H1 (cell line): Measurements from ENCODE around the gene PGP. TPM values are rescaled to one million over a fixed set of nuclear protein-coding genes. Genes with fewer than 3 reads are reported as not detected.

Experiments
- CTCF ChIA-PET: fragments of 300-600 bp; sonication (Branson Sonifier 250); formaldehyde crosslinking; loops from one replicate; lab custom pipeline; 2021; ENCODE audit not compliant: partially characterized antibody; lab: Charles Lee
- POLR2A ChIA-PET: fragments of 300-600 bp; sonication (Branson Sonifier 250); formaldehyde crosslinking; loops from one replicate; lab custom pipeline; 2021; ENCODE audit warnings: inconsistent platforms; ENCODE audit not compliant: partially characterized antibody; lab: Charles Lee
- DNase-seq, 2 experiments: peaks; one replicate each; pipeline versions ENCODE4 v3.0.0 to v3.0.0-alpha.2; 2010 to 2022; ENCODE audit warnings: low spot score in 2 of 2, low read depth in 1 of 2, mixed read lengths in 1 of 2
- FAIRE-seq: peaks from 2 replicates; lab custom pipeline; 2011; peaks lifted over from hg19 to GRCh38; lab: Jason Lieb, UNC
- H2AFZ ChIP-seq: 2 replicates; pipeline ENCODE4 v1.8.1; 2012; ENCODE audit warnings: low read length, inconsistent platforms
- H2AK5ac ChIP-seq: 2 replicates; pipeline ENCODE4 v1.6.1; 2013; ENCODE audit warnings: low read depth, low read length
- H2BK120ac ChIP-seq: replicated peaks from 2 replicates; pipeline ENCODE3; 2013; ENCODE audit warnings: low read depth, low read length, inconsistent platforms
- H2BK12ac ChIP-seq: 2 replicates; pipeline ENCODE4 v1.6.1; 2013; ENCODE audit warnings: low read depth, low read length
- H2BK15ac ChIP-seq: 2 replicates; pipeline ENCODE4 v1.6.1; 2013; ENCODE audit warnings: low read length
- H2BK20ac ChIP-seq: 2 replicates; pipeline ENCODE4 v1.6.1; 2013; ENCODE audit warnings: low read length
- H2BK5ac ChIP-seq: 2 replicates; pipeline ENCODE4 v1.6.1; 2013; ENCODE audit warnings: low read depth, low read length
- H3K14ac ChIP-seq: 2 replicates; pipeline ENCODE4 v1.6.1; 2013; ENCODE audit warnings: inconsistent platforms; ENCODE audit not compliant: insufficient read length
- H3K18ac ChIP-seq: 2 replicates; pipeline ENCODE4 v1.6.1; 2013; ENCODE audit warnings: low read length; ENCODE audit errors: extremely low read depth
- H3K23ac ChIP-seq: 2 replicates; pipeline ENCODE4 v1.6.1; 2013; ENCODE audit warnings: inconsistent platforms; ENCODE audit not compliant: insufficient read length
- H3K23me2 ChIP-seq: 2 replicates; pipeline ENCODE4 v1.6.1; 2013; ENCODE audit warnings: low read depth, low read length
- H3K27ac ChIP-seq: 2 replicates; pipeline ENCODE4 v1.6.1; 2011; ENCODE audit warnings: low read depth, low read length, inconsistent platforms
- H3K27me3 ChIP-seq, 4 experiments: replicated peaks in 1 of 4; 1 replicate in 1 of 4; 2 replicates in 3 of 4; pipeline versions ENCODE4 v1.6.1 to v1.8.1; 2011 to 2013; ENCODE audit warnings: low read length in 3 of 4, mild to moderate bottlenecking in 3 of 4, inconsistent platforms in 2 of 4, mixed read lengths in 2 of 4, moderate library complexity in 1 of 4; ENCODE audit not compliant: control insufficient read depth in 3 of 4, insufficient read depth in 3 of 4; ENCODE audit errors: extremely low read depth in 1 of 4
- H3K36me3 ChIP-seq, 4 experiments: 2 replicates each; pipeline versions ENCODE4 v1.6.1 to v1.8.1; 2011 to 2013; ENCODE audit warnings: mild to moderate bottlenecking in 4 of 4, low read length in 3 of 4, moderate library complexity in 2 of 4, control low read depth in 1 of 4, inconsistent platforms in 1 of 4; ENCODE audit not compliant: insufficient read depth in 4 of 4, control insufficient read depth in 2 of 4
- H3K4ac ChIP-seq: replicated peaks from 2 replicates; pipeline ENCODE3; 2013; ENCODE audit warnings: low read length, low read depth, mixed read lengths, inconsistent platforms; ENCODE audit not compliant: insufficient read length
- H3K4me1 ChIP-seq, 4 experiments: replicated peaks in 1 of 4; 1 replicate in 1 of 4; 2 replicates in 3 of 4; pipeline versions ENCODE4 v1.6.1 to v1.8.1; 2011 to 2013; ENCODE audit warnings: low read length in 3 of 4, inconsistent platforms in 2 of 4, mixed read lengths in 1 of 4; ENCODE audit not compliant: insufficient read depth in 4 of 4, control insufficient read depth in 3 of 4
- H3K4me2 ChIP-seq, 2 experiments: 2 replicates each; pipeline versions ENCODE4 v1.6.1 to v1.8.1; 2011 to 2013; ENCODE audit warnings: low read depth in 2 of 2, low read length in 2 of 2, control low read depth in 1 of 2, inconsistent platforms in 1 of 2, mild to moderate bottlenecking in 1 of 2; ENCODE audit not compliant: insufficient read depth in 1 of 2
- H3K4me3 ChIP-seq, 4 experiments: fragments of 200-600, 300-600 bp in 1 of 4; sonication (generic), shearing (Covaris generic), sonication (Bioruptor Twin) in 1 of 4; 2 replicates each; pipeline versions ENCODE4 v1.5.1 to v1.8.1; 2011 to 2016; ENCODE audit warnings: low read length in 4 of 4, low read depth in 3 of 4, control low read depth in 2 of 4, inconsistent platforms in 2 of 4, mild to moderate bottlenecking in 2 of 4, mixed read lengths in 1 of 4, moderate library complexity in 1 of 4; ENCODE audit not compliant: insufficient read depth in 2 of 4; ENCODE audit errors: extremely low read depth in 1 of 4
- H3K56ac ChIP-seq: replicated peaks from 2 replicates; pipeline ENCODE3; 2013; ENCODE audit warnings: low read depth, mild to moderate bottlenecking, mixed read lengths, low read length, inconsistent platforms; ENCODE audit not compliant: insufficient read length
- H3K79me1 ChIP-seq: 2 replicates; pipeline ENCODE4 v1.6.1; 2013; ENCODE audit warnings: low read depth, low read length, control low read depth
- H3K79me2 ChIP-seq, 2 experiments: 2 replicates each; pipeline versions ENCODE4 v1.6.1 to v1.8.1; 2012 to 2013; ENCODE audit warnings: low read length in 2 of 2, mild to moderate bottlenecking in 2 of 2, inconsistent platforms in 1 of 2; ENCODE audit not compliant: insufficient read depth in 2 of 2, control insufficient read depth in 1 of 2
- H3K9ac ChIP-seq, 4 experiments: replicated peaks in 1 of 4; 1 replicate in 1 of 4; 2 replicates in 3 of 4; pipeline versions ENCODE4 v1.6.1 to v1.8.1; 2011 to 2013; ENCODE audit warnings: low read depth in 3 of 4, low read length in 3 of 4, control low read depth in 2 of 4, mild to moderate bottlenecking in 2 of 4, moderate library complexity in 2 of 4, inconsistent platforms in 1 of 4; ENCODE audit errors: extremely low read depth in 1 of 4
- H3K9me3 ChIP-seq, 2 experiments: 2 replicates each; pipeline versions ENCODE4 v1.6.1 to v1.8.1; 2012 to 2013; ENCODE audit warnings: mild to moderate bottlenecking in 2 of 2, moderate library complexity in 2 of 2, control low read depth in 1 of 2, inconsistent platforms in 1 of 2, low read depth in 1 of 2, low read length in 1 of 2, mixed read lengths in 1 of 2; ENCODE audit not compliant: insufficient read depth in 2 of 2
- H4K20me1 ChIP-seq, 2 experiments: replicated peaks in 1 of 2; 2 replicates each; pipeline versions ENCODE3 to v1.8.1; 2011 to 2013; ENCODE audit warnings: inconsistent platforms in 2 of 2, low read length in 2 of 2, mild to moderate bottlenecking in 1 of 2; ENCODE audit not compliant: insufficient read depth in 2 of 2, control insufficient read depth in 1 of 2
- H4K5ac ChIP-seq: 2 replicates; pipeline ENCODE4 v1.6.1; 2013; ENCODE audit warnings: low read length, low read depth, mixed read lengths, inconsistent platforms; ENCODE audit not compliant: insufficient read length
- H4K8ac ChIP-seq: 2 replicates; pipeline ENCODE4 v1.8.0; 2013; ENCODE audit warnings: mild to moderate bottlenecking, moderate library complexity, low read length, inconsistent platforms; ENCODE audit not compliant: insufficient read depth; ENCODE audit errors: extremely low read depth
- H4K91ac ChIP-seq: replicated peaks from 2 replicates; pipeline ENCODE3; 2013; ENCODE audit warnings: low read length, mixed read lengths, inconsistent platforms; ENCODE audit not compliant: insufficient read length
- CBX5 ChIP-seq: fragments of 300-800, 300-1000 bp; sonication (generic); IDR thresholded peaks from 2 replicates; pipeline ENCODE4 v1.7.1; 2016; ENCODE audit warnings: antibody characterized with exemption, low read length, low read depth
- FOSL1 ChIP-seq: IDR thresholded peaks from 2 replicates; pipeline ENCODE4 v1.6.1; 2011; ENCODE audit warnings: mild to moderate bottlenecking, low read depth, low read length, moderate library complexity; ENCODE audit not compliant: insufficient read depth
- GABPA ChIP-seq: IDR thresholded peaks from 2 replicates; pipeline ENCODE4 v1.6.1; 2011; ENCODE audit warnings: mild to moderate bottlenecking, low read length, moderate library complexity, borderline replicate concordance; ENCODE audit not compliant: insufficient read depth
- KDM4A ChIP-seq: IDR thresholded peaks from one replicate; pipeline ENCODE4 v1.7.1; 2012; ENCODE audit warnings: low read depth, mild to moderate bottlenecking, moderate library complexity, low read length, inconsistent platforms; ENCODE audit not compliant: severe bottlenecking
- KDM5A ChIP-seq: fragments of 200-600 bp; IDR thresholded peaks from 2 replicates; pipeline ENCODE4 v1.7.1; 2012; ENCODE audit warnings: mild to moderate bottlenecking, low read length, inconsistent platforms, mixed read lengths
- SIX5 ChIP-seq: IDR thresholded peaks from 2 replicates; pipeline ENCODE4 v1.6.1; 2011; ENCODE audit warnings: mild to moderate bottlenecking, low read depth, low read length
- SP2 ChIP-seq: IDR thresholded peaks from 2 replicates; pipeline ENCODE4 v1.6.1; 2012; ENCODE audit warnings: mild to moderate bottlenecking, low read length, inconsistent platforms
- TCF12 ChIP-seq: IDR thresholded peaks from 2 replicates; pipeline ENCODE4 v1.6.1; 2011; ENCODE audit warnings: low read depth, mild to moderate bottlenecking, low read length
- WGBS, 2 experiments: shearing (Covaris generic) in 1 of 2; methylation state at CpG; one replicate each; pipeline versions ENCODE4 v1.1.6 to v1.1.7; 2013 to 2015; ENCODE audit warnings: low lambda C conversion rate in 2 of 2, mixed read lengths in 2 of 2, inconsistent platforms in 1 of 2, low coverage in 1 of 2, missing lambda C conversion rate in 1 of 2; ENCODE audit not compliant: insufficient replicate concordance in 2 of 2, insufficient coverage in 1 of 2, insufficient read length in 1 of 2; ENCODE audit errors: extremely low coverage in 1 of 2, missing lambda C conversion rate in 1 of 2; 5-methylcytosine and 5-hydroxymethylcytosine counted together
- polyA plus RNA-seq, 7 experiments: library from polyadenylated mRNA; depleted of rRNA in 3 of 7; stranded (reverse) in 5 of 7; unstranded in 2 of 7; fragments of >200 nt in 5 of 7; fragments of 200-250 nt in 2 of 7; gene quantifications; 1 replicate in 5 of 7; 2 replicates in 1 of 7; 4 replicates in 1 of 7; pipeline versions ENCODE4 v1.2.1 to v1.2.3, GENCODE V29; 2011 to 2013; ENCODE audit warnings: missing spikeins in 2 of 7, mixed read lengths in 2 of 7
- total RNA-seq: library from RNA; stranded (reverse); fragmentation: NEBNext Ultra II Directional; extraction: Animal tissue kit (Norgen Biotek cat#: 25700); gene quantifications from 2 replicates; pipeline ENCODE4 v1.2.1, GENCODE V29; 2021

The PGP gene
- total and polyA plus RNA-seq, 2 of the 8 experiments (the other 6 are each of a cell fraction or from before 2014, with no cell fraction given): 30.9 to 55.9 TPM

DNA sequence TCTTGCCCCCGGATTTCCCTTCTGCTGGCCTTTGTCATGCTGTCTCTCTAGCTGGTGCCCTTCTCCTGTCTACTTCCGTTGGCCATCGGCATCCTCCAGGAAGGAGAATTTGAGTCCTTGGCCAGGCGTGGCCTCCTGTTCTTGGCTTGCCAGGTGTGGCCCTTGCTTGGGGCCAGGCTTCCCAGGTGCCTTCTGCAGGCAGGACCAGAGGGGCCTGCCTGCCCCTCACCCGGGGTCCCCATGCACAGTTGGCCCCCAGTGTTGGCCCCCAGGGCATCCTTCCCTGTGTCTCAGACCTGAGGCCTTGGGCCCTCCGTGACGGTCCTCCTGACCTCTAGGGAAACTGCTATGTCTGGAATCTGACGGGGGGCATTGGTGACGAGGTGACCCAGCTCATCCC lies 6.8 kb downstream of the PGP start:
- TF ChIP-seq SP2 (no peak), KDM5A (no peak), SIX5 (no peak), TCF12 (no peak), GABPA (no peak), FOSL1 (no peak), KDM4A (no peak), CBX5 (no peak)
- no peak overlapping the region for H2BK15ac ChIP-seq
- CTCF ChIA-PET: interaction anchor here (2.3 kb wide), 1 partner anchor 9 kb away, joined by 6 read pairs; no protein-coding TSS in a partner anchor
- FAIRE-seq (no peak), DNase-seq (no peak)
- no peak overlapping the region for H3K4ac ChIP-seq
- H2BK5ac ChIP-seq: no peak overlapping the region
- H3K4me2 ChIP-seq: no peak overlapping the region
- peaks cover 0 to 10% of the 10 kb centered on the region in 2 experiments; a peak in 1 of 4 replicates for H3K79me2 ChIP-seq
- H3K79me1 ChIP-seq: peaks cover 10% of the 10 kb centered on the region
- 93% methylated on average over 9 of the region's 9 CpGs; no CpG with 5 or more reads in 1 of the 2 experiments for WGBS, 2 experiments
- no peak overlapping the region for H3K56ac ChIP-seq
- H3K23me2 ChIP-seq: peaks cover 12% of the 10 kb centered on the region; the same call in 1 of the 2 replicates
- H4K5ac ChIP-seq: no peak overlapping the region
- H3K4me1 ChIP-seq: peaks cover 0 to 19% (median 10%) of the 10 kb centered on the region in 4 experiments; a peak in 6 of 7 replicates
- no peak overlapping the region for H2BK20ac ChIP-seq
- peaks cover 5 to 27% of the 10 kb centered on the region in 2 experiments for H4K20me1 ChIP-seq
- H4K8ac ChIP-seq: no peak overlapping the region
- no peak overlapping the region for H3K23ac ChIP-seq
- no peaks in the 10 kb centered on the region for H3K9me3 ChIP-seq
- no peak overlapping the region for H3K9ac ChIP-seq
- no peak overlapping the region for H3K18ac ChIP-seq
- H2BK12ac ChIP-seq: no peak overlapping the region
- no peaks in the 10 kb centered on the region for H3K27me3 ChIP-seq
- H4K91ac ChIP-seq: no peak overlapping the region
- H3K4me3 ChIP-seq: no peak overlapping the region
- no peak overlapping the region for H2AK5ac ChIP-seq
- H2BK120ac ChIP-seq: no peak overlapping the region
- H3K36me3 ChIP-seq: peaks cover 8 to 42% (median 19%) of the 10 kb centered on the region in 4 experiments; a peak in 6 of 8 replicates
- POLR2A ChIA-PET: interaction anchor here (0.7 to 15.1 kb wide), 10 partner anchors 11 to 325 kb away, joined by 3 to 156 read pairs (median 16); partner anchors contain the start of genes CASKIN1, E4F1, ECI1 and TRAF7
- no peak overlapping the region for H3K27ac ChIP-seq
- H3K14ac ChIP-seq: no peak overlapping the region
- no peak overlapping the region for H2AFZ ChIP-seq
